Vagina (tissue), 2 donors: ENCODE results near the gene NUBPL.
"Not testable (repeated sequence)": the region's sequence is repeated elsewhere in the genome, so short reads cannot be mapped to it uniquely, and the experiment has no call there.

Experiments
- CTCF ChIP-seq, 3 experiments: fragments of 450-650 bp in 2 of 3; fragments of 200-600 bp in 1 of 3; sonication (generic) in 1 of 3; IDR thresholded peaks; one replicate each; pipeline ENCODE4 v1.5.1; 2017 to 2019; ENCODE audit warnings: antibody characterized with exemption in 3 of 3, mild to moderate bottlenecking in 2 of 3, moderate library complexity in 2 of 3
- POLR2A ChIP-seq, 2 donors: fragments of 450-650 bp; IDR thresholded peaks; one replicate each; pipeline ENCODE4 v1.6.1; 2017; ENCODE audit warnings: antibody characterized with exemption in 2 of 2, mild to moderate bottlenecking in 2 of 2, moderate library complexity in 2 of 2
- POLR2AphosphoS5 ChIP-seq, 2 donors: sonication (generic); formaldehyde crosslinking; IDR thresholded peaks; one replicate each; pipeline ENCODE4 v1.9.0; 2017; ENCODE audit warnings: antibody characterized with exemption in 2 of 2, mild to moderate bottlenecking in 2 of 2, low read depth in 1 of 2; ENCODE audit not compliant: insufficient read depth in 1 of 2

- not testable (repeated sequence) for TF ChIP-seq POLR2A (IDR thresholded peaks at IDR 0.05); CTCF (IDR thresholded peaks at IDR 0.05); POLR2AphosphoS5 (IDR thresholded peaks at IDR 0.05; ENCODE audit: insufficient read depth in 1 of 2, low read depth in 1 of 2)
These were observed 147.5 kb downstream of the NUBPL start for GRCh38 chr14:31708661-31709060.
